HG03460 (cell line): ENCODE results near the gene GSG1L.
"Not testable (repeated sequence)": the region's sequence is repeated elsewhere in the genome, so short reads cannot be mapped to it uniquely, and the experiment has no call there.

Experiments
- ATAC-seq: cut with Tn5 transposase; IDR thresholded peaks from one replicate; pipeline ENCODE4 v1.9.1; 2021; ENCODE audit not compliant: unreplicated experiment

The GSG1L gene

GRCh38 chr16:27745348-27745747 is 318.2 kb downstream of the GSG1L start:
- no peak for ATAC-seq

GRCh38 chr16:27743963-27744362 is 319.6 kb downstream of the GSG1L start:
- ATAC-seq = no peak

GRCh38 chr16:27743001-27743400 is 320.5 kb downstream of the GSG1L start:
- ATAC-seq = not testable (repeated sequence)

- no peak for ATAC-seq
These were observed 321.2 kb downstream of the GSG1L start for GRCh38 chr16:27742333-27742732.

- ATAC-seq = no peak
These were observed 322.9 kb downstream of the GSG1L start for GRCh38 chr16:27740496-27741201.

- no peak for ATAC-seq
These were observed 323.7 kb downstream of the GSG1L start for GRCh38 chr16:27739606-27740357.

- no peak for ATAC-seq
These were observed 324.9 kb downstream of the GSG1L start for GRCh38 chr16:27738596-27738995.
